GM19468 (cell line): ENCODE data around the gene ACP7.
"Not testable (repeated sequence)": the region's sequence is repeated elsewhere in the genome, so short reads cannot be mapped to it uniquely, and the experiment has no call there.

Experiments
- ATAC-seq: cut with Tn5 transposase; IDR thresholded peaks from one replicate; pipeline ENCODE4 v1.9.1; 2021; ENCODE audit warnings: mild to moderate bottlenecking, moderate library complexity, moderate number of reproducible peaks; ENCODE audit not compliant: unreplicated experiment; ENCODE audit errors: extremely low read depth

ACP7 gene

GRCh38 chr19:39077323-39077722 is 6.8 kb upstream of the ACP7 start:
- ATAC-seq = no peak

- no peak for ATAC-seq
Measured at GRCh38 chr19:39078436-39079200, 5.5 kb upstream of the ACP7 start.

GRCh38 chr19:39080431-39080830 is 3.7 kb upstream of the ACP7 start:
- no peak for ATAC-seq

- ATAC-seq = no peak
Measured at GRCh38 chr19:39082167-39082566, 2.0 kb upstream of the ACP7 start.

GRCh38 chr19:39082745-39083598 is 1.2 kb upstream of the ACP7 start:
- no peak for ATAC-seq

GRCh38 chr19:39083599-39083982 is 577 bp upstream of the ACP7 start:
- no peak for ATAC-seq

GRCh38 chr19:39084732-39085080 is 538 bp downstream of the ACP7 start:
- ATAC-seq = no peak

GRCh38 chr19:39085392-39085791 is 1.2 kb downstream of the ACP7 start:
- ATAC-seq = no peak

GRCh38 chr19:39086386-39086785 is 2.2 kb downstream of the ACP7 start:
- no peak for ATAC-seq

GRCh38 chr19:39087907-39088686 is 3.9 kb downstream of the ACP7 start:
- ATAC-seq = no peak

- not testable (repeated sequence) for ATAC-seq
Measured at GRCh38 chr19:39090016-39090415, 5.8 kb downstream of the ACP7 start.

GRCh38 chr19:39090881-39091280 is 6.7 kb downstream of the ACP7 start:
- no peak for ATAC-seq

- not testable (repeated sequence) for ATAC-seq
Measured at GRCh38 chr19:39095799-39096540, 11.8 kb downstream of the ACP7 start.

GRCh38 chr19:39097299-39097698 is 13.1 kb downstream of the ACP7 start:
- no peak for ATAC-seq

- no peak for ATAC-seq
Measured at GRCh38 chr19:39097721-39098120, 13.6 kb downstream of the ACP7 start.

GRCh38 chr19:39098365-39099269 is 14.4 kb downstream of the ACP7 start:
- ATAC-seq = no peak

- ATAC-seq = no peak
Measured at GRCh38 chr19:39099341-39099740, 15.2 kb downstream of the ACP7 start.

- no peak for ATAC-seq
Measured at GRCh38 chr19:39100500-39101166, 16.5 kb downstream of the ACP7 start.

- ATAC-seq = no peak
Measured at GRCh38 chr19:39103151-39103550, 19.0 kb downstream of the ACP7 start.
